ENCODE data around the gene AP4M1. TPM values are rescaled to one million over a fixed set of nuclear protein-coding genes. Genes with fewer than 3 reads are reported as not detected.
A peak's percentile ranks its signal among the peaks of the same experiment; 100 is the strongest.

The AP4M1 gene
- total and polyA plus RNA-seq, 10 of the 15 experiments (the other 5 are each of a cell fraction or from before 2014, with no cell fraction given) = 0.77 to 16.1 (median 13.0) TPM

DNA sequence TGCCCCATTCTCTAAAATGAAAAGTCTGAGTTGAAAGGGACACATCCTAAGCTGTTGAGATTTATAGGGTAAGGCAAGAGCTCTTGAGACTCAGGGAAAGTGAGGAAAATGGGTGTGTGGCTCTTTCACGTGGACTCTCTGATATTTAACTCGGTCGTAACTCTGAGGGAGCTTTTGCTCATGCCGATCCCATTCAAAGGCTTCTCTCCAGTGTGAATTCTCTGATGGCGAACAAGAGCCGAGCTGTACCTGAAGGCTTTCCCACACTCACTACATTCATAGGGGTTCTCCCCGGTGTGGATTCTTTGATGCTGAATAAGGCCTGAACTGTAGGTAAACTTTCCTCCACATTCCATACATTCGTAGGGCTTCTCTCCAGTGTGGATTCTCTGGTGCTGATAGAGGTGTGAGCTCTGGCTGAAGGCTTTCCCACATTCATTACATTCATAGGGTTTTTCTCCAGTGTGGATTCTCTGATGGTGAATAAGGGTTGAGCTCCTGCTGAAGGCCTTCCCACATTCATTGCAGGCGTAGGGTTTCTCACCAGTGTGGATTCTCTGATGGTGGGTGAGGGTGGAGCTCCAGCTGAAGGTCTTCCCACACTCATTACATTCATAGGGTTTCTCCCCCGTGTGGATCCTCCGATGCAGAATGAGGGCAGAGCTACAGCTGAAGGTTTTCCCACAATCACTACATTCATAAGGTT lies 30.3 kb upstream of the AP4M1 start:
- no peak for FAIRE-seq
- intact Hi-C loops (cut with micrococcal nuclease; ENCODE audit: unreplicated experiment) = no loop called here
- 95% methylated on average over 11 of the region's 11 CpGs for WGBS (ENCODE audit: insufficient coverage, insufficient replicate concordance, low lambda C conversion rate, missing lambda C conversion rate)
- no peaks in the 10 kb centered on the region for H3K4me1 ChIP-seq (ENCODE audit: control insufficient read depth, insufficient read depth, low read length)
- no peak for DNase-seq (ENCODE audit: low read depth, low spot score)
- H2AFZ ChIP-seq (ENCODE audit: control insufficient read depth, low read depth, low read length) = no peak overlapping the region
- in situ Hi-C loops (cut with MboI) = no loop called here
- H3K9me3 ChIP-seq (replicated peaks; ENCODE audit: control insufficient read depth, insufficient read depth, low read length) = peaks cover 32% of the 10 kb centered on the region; the same call in 2 of the 3 replicates
- no peak overlapping the region for H3K4me2 ChIP-seq (ENCODE audit: control insufficient read depth, insufficient read depth)
- ChIA-PET RAD21 (ENCODE audit: unreplicated experiment) (interaction anchor here (2.0 kb wide), 1 partner anchor 11 kb away, joined by 5 read pairs; no protein-coding TSS in a partner anchor), CTCF (interaction anchor here (0.6 to 1.5 kb wide), 3 partner anchors 11 to 517 kb away, joined by 3 to 4 read pairs (median 4); no protein-coding TSS in a partner anchor), POLR2A (interaction anchor here (0.7 to 1.0 kb wide), 2 partner anchors 8 to 12 kb away, joined by 3 read pairs; no protein-coding TSS in a partner anchor), SMC1A (ENCODE audit: uncharacterized antibody, unreplicated experiment) (interaction anchor here (0.7 kb wide), 1 partner anchor 712 kb away, joined by 3 read pairs; no protein-coding TSS in a partner anchor)
- no peak for ATAC-seq
- no peaks in the 10 kb centered on the region for H3K79me2 ChIP-seq (ENCODE audit: control insufficient read depth, insufficient read depth, low read length)
- TSS peak; percentile 42 for BruUV-seq (replicated peaks)
- peaks cover 30 to 54% of the 10 kb centered on the region in 2 experiments for H3K36me3 ChIP-seq (ENCODE audit: control insufficient read depth in 2 of 2, insufficient read depth in 2 of 2, low read length in 1 of 2)
- H3K4me3 ChIP-seq = no peak overlapping the region
- no peaks in the 10 kb centered on the region for H4K20me1 ChIP-seq (ENCODE audit: control insufficient read depth, insufficient read depth)
- no peaks in the 10 kb centered on the region for H3K27me3 ChIP-seq (replicated peaks in 1 of 2; ENCODE audit: control insufficient read depth in 2 of 2, insufficient read depth in 2 of 2, low read length in 1 of 2)
- no peak overlapping the region for H3K27ac ChIP-seq (ENCODE audit: control insufficient read depth, insufficient read depth)
- no peak overlapping the region for H3K9ac ChIP-seq (ENCODE audit: control insufficient read depth, insufficient read depth, low read length)
- peak; percentile 74 for TF ChIP-seq KLF5 (IDR thresholded peaks at IDR 0.05; ENCODE audit: partially characterized antibody)
- no peak for TF ChIP-seq NBN (IDR thresholded peaks at IDR 0.05)
- no peak for TF ChIP-seq CHD1 (IDR thresholded peaks at IDR 0.05; ENCODE audit: low read depth, low read length)
- TF ChIP-seq KDM1A (IDR thresholded peaks at IDR 0.05; ENCODE audit: borderline replicate concordance) = no peak
- no peak for TF ChIP-seq ZNF687 (IDR thresholded peaks at IDR 0.05)
- TF ChIP-seq NRF1 (conservative IDR thresholded peaks at IDR 0.05; ENCODE audit: low read depth, low read length) = no peak
- TF ChIP-seq PML (IDR thresholded peaks at IDR 0.05; ENCODE audit: low read length) = no peak
- peak; percentile 99 for TF ChIP-seq CBX5 (IDR thresholded peaks at IDR 0.05; ENCODE audit: low read depth)
- no peak for TF ChIP-seq CUX1 (IDR thresholded peaks at IDR 0.05; ENCODE audit: insufficient replicate concordance, low read depth, low read length)
- no peak for TF ChIP-seq RUNX3 (IDR thresholded peaks at IDR 0.05; ENCODE audit: low read length)
- no peak for TF ChIP-seq FOXK2 (IDR thresholded peaks at IDR 0.05)
- no peak for TF ChIP-seq MXI1 (IDR thresholded peaks at IDR 0.05; ENCODE audit: low read depth, low read length)
- TF ChIP-seq PAX8 (IDR thresholded peaks at IDR 0.05) = no peak
- no peak for TF ChIP-seq SMAD1 (IDR thresholded peaks at IDR 0.05; ENCODE audit: low read depth, partially characterized antibody)
